GM21390 (cell line): ENCODE results near the gene KANSL1.
"Not testable (repeated sequence)": the region's sequence is repeated elsewhere in the genome, so short reads cannot be mapped to it uniquely, and the experiment has no call there.

ENCODE experiments used
- ATAC-seq: cut with Tn5 transposase; IDR thresholded peaks from one replicate; pipeline ENCODE4 v1.9.1; 2021; ENCODE audit not compliant: unreplicated experiment

KANSL1 gene

DNA sequence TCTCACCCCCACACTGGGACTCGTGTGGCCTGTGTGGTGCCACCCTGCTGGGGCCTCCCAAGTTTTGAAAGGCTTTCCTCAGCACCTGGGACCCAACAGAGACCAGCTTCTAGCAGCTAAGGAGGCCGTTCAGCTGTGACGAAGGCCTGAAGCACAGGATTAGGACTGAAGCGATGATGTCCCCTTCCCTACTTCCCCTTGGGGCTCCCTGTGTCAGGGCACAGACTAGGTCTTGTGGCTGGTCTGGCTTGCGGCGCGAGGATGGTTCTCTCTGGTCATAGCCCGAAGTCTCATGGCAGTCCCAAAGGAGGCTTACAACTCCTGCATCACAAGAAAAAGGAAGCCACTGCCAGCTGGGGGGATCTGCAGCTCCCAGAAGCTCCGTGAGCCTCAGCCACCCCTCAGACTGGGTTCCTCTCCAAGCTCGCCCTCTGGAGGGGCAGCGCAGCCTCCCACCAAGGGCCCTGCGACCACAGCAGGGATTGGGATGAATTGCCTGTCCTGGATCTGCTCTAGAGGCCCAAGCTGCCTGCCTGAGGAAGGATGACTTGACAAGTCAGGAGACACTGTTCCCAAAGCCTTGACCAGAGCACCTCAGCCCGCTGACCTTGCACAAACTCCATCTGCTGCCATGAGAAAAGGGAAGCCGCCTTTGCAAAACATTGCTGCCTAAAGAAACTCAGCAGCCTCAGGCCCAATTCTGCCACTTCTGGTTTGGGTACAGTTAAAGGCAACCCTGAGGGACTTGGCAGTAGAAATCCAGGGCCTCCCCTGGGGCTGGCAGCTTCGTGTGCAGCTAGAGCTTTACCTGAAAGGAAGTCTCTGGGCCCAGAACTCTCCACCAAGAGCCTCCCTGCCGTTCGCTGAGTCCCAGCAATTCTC, 166.8 kb downstream of the KANSL1 start:
- no peak for ATAC-seq

DNA sequence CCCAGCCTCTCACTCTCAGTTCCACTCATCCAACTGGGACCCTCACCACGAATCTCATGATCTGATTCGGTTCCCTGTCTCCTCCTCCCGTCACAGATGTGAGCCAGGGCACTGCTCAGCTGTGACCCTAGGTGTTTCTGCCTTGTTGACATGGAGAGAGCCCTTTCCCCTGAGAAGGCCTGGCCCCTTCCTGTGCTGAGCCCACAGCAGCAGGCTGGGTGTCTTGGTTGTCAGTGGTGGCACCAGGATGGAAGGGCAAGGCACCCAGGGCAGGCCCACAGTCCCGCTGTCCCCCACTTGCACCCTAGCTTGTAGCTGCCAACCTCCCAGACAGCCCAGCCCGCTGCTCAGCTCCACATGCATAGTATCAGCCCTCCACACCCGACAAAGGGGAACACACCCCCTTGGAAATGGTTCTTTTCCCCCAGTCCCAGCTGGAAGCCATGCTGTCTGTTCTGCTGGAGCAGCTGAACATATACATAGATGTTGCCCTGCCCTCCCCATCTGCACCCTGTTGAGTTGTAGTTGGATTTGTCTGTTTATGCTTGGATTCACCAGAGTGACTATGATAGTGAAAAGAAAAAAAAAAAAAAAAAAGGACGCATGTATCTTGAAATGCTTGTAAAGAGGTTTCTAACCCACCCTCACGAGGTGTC, 167.6 kb downstream of the KANSL1 start:
- no peak for ATAC-seq

DNA sequence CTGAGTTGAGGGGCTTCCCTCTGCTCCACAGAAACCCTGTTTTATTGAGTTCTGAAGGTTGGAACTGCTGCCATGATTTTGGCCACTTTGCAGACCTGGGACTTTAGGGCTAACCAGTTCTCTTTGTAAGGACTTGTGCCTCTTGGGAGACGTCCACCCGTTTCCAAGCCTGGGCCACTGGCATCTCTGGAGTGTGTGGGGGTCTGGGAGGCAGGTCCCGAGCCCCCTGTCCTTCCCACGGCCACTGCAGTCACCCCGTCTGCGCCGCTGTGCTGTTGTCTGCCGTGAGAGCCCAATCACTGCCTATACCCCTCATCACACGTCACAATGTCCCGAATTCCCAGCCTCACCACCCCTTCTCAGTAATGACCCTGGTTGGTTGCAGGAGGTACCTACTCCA, 168.2 kb downstream of the KANSL1 start:
- ATAC-seq, result no peak

DNA sequence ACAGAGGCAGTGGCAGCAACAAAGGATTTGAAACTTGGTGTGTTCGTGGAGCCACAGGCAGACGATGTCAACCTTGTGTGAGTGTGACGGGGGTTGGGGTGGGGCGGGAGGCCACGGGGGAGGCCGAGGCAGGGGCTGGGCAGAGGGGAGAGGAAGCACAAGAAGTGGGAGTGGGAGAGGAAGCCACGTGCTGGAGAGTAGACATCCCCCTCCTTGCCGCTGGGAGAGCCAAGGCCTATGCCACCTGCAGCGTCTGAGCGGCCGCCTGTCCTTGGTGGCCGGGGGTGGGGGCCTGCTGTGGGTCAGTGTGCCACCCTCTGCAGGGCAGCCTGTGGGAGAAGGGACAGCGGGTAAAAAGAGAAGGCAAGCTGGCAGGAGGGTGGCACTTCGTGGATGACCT, 168.6 kb downstream of the KANSL1 start:
- no peak for ATAC-seq

DNA sequence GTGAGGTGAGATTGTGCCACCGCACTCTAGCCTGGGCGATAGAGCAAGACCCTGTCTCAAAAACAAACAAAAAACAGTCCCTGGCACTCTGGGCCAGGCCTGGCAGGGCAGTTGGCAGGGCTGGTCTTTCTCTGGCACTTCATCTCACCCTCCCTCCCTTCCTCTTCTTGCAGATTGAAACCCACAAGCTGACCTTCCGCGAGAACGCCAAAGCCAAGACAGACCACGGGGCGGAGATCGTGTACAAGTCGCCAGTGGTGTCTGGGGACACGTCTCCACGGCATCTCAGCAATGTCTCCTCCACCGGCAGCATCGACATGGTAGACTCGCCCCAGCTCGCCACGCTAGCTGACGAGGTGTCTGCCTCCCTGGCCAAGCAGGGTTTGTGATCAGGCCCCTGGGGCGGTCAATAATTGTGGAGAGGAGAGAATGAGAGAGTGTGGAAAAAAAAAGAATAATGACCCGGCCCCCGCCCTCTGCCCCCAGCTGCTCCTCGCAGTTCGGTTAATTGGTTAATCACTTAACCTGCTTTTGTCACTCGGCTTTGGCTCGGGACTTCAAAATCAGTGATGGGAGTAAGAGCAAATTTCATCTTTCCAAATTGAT, 169.3 kb downstream of the KANSL1 start:
- ATAC-seq, result no peak

DNA sequence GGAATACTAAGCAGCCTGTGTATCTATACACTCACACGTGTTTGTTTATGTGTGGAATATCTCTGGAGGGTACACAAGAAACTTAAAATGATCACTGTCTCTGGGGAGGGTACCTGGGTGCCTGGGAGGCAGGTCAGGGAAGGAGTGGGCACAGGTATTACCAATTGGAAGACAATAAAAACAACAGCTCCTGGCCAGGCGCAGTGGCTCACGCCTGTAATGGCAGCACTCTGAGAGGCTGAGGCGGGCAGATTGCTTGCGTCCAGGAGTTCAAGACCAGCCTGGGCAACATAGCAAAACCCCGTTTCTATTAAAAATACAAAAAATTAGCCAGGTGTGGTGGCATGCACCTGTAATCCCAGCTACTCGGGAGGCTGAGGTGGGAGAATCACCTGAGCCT, 169.9 kb downstream of the KANSL1 start:
- ATAC-seq, result not testable (repeated sequence)

DNA sequence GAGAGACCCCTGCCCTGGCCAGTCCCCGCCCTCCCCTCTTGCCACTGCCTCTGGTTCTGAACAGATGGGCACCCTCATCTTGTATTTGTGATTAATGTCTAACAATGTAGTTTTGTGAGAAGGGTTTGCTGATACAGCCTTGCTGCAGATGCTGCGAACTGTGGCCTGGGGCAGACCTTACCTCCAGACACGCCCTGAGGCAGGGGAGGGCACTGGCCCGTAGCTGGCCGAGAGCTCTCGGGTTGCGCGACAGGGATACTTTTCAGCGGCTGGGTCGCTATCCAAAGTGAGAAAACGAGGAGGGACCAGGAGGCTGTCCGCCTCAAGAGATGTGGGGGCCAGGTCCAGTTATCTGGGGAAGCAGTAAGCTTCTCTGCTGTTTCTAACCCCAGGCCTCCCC, 172.2 kb downstream of the KANSL1 start:
- ATAC-seq, result no peak

DNA sequence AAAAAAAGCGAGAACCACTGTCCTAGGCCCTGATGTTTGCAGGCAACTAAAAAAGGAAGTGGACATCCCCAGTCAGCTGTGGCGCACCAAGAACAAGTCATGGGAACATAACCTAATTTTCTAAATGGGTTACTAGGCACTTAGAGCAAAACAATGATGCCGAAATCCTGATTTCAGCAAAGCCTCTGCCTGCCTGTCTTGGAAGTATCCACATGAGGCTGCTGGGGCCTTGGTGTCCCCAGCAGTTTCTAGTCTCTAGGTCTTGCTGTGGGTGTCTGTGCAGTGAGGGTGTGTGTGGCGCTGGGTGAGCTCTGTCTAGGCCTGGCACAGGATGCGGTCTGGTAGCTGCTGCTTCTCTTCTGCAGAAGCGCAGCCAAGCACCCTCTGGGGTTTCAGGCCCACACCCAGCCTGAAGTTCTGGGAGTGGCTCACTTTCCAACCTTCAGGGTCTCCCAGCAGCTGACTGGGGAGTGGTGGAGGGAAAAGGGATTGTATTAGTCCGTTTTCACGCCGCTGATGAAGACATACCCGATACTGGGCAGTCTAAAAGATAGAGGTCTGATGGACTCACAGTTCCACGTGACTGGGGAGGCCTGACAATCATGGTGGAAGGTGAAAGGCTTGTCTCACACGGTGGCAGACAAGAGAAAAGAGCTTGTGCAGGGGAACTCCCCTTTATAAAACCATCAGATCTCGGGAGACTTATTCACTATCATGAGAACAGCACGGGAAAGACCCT, 173.0 kb downstream of the KANSL1 start:
- ATAC-seq, result no peak

DNA sequence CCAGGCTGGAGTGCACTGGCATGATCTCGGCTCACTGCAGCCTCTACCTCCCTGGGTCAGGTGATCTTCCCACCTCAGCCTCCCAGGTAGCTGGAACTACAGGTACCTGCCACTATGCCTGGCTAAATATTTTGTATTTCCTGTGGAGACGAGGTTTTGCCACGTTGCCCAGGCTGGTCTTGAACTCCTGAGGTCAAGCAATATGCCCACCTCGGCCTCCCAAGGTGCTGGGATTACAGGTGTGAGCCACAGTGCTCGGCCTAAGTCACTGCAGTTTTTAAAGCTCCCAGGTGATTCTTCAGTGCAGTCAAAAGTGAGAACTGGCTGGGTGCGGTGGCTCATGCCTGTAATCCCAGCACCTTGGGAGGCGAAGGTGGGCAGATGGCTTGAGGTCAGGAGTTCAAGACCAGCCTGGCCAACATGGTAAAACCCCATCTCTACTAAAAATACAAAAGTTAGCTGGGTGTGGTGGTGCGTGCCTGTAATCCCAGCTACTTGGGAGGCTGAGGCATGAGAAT, 173.8 kb downstream of the KANSL1 start:
- not testable (repeated sequence) for ATAC-seq

DNA sequence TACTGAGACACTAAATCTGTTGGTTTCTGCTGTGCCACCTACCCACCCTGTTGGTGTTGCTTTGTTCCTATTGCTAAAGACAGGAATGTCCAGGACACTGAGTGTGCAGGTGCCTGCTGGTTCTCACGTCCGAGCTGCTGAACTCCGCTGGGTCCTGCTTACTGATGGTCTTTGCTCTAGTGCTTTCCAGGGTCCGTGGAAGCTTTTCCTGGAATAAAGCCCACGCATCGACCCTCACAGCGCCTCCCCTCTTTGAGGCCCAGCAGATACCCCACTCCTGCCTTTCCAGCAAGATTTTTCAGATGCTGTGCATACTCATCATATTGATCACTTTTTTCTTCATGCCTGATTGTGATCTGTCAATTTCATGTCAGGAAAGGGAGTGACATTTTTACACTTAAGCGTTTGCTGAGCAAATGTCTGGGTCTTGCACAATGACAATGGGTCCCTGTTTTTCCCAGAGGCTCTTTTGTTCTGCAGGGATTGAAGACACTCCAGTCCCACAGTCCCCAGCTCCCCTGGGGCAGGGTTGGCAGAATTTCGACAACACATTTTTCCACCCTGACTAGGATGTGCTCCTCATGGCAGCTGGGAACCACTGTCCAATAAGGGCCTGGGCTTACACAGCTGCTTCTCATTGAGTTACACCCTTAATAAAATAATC, 179.6 kb downstream of the KANSL1 start:
- ATAC-seq, result no peak

DNA sequence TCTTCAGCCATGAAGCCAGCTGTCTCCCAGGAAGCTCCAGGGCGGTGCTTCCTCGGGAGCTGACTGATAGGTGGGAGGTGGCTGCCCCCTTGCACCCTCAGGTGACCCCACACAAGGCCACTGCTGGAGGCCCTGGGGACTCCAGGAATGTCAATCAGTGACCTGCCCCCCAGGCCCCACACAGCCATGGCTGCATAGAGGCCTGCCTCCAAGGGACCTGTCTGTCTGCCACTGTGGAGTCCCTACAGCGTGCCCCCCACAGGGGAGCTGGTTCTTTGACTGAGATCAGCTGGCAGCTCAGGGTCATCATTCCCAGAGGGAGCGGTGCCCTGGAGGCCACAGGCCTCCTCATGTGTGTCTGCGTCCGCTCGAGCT, 180.1 kb downstream of the KANSL1 start:
- ATAC-seq, result no peak

DNA sequence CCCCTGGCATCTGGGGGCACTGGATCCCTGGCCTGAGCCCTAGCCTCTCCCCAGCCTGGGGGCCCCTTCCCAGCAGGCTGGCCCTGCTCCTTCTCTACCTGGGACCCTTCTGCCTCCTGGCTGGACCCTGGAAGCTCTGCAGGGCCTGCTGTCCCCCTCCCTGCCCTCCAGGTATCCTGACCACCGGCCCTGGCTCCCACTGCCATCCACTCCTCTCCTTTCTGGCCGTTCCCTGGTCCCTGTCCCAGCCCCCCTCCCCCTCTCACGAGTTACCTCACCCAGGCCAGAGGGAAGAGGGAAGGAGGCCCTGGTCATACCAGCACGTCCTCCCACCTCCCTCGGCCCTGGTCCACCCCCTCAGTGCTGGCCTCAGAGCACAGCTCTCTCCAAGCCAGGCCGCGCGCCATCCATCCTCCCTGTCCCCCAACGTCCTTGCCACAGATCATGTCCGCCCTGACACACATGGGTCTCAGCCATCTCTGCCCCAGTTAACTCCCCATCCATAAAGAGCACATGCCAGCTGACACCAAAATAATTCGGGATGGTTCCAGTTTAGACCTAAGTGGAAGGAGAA, 180.6 kb downstream of the KANSL1 start:
- ATAC-seq, result no peak

DNA sequence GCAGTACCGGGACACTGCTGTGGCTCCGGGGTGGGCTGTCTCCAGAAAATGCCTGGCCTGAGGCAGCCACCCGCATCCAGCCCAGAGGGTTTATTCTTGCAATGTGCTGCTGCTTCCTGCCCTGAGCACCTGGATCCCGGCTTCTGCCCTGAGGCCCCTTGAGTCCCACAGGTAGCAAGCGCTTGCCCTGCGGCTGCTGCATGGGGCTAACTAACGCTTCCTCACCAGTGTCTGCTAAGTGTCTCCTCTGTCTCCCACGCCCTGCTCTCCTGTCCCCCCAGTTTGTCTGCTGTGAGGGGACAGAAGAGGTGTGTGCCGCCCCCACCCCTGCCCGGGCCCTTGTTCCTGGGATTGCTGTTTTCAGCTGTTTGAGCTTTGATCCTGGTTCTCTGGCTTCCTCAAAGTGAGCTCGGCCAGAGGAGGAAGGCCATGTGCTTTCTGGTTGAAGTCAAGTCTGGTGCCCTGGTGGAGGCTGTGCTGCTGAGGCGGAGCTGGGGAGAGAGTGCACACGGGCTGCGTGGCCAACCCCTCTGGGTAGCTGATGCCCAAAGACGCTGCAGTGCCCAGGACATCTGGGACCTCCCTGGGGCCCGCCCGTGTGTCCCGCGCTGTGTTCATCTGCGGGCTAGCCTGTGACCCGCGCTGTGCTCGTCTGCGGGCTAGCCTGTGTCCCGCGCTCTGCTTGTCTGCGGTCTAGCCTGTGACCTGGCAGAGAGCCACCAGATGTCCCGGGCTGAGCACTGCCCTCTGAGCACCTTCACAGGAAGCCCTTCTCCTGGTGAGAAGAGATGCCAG, 181.3 kb downstream of the KANSL1 start:
- no peak for ATAC-seq

DNA sequence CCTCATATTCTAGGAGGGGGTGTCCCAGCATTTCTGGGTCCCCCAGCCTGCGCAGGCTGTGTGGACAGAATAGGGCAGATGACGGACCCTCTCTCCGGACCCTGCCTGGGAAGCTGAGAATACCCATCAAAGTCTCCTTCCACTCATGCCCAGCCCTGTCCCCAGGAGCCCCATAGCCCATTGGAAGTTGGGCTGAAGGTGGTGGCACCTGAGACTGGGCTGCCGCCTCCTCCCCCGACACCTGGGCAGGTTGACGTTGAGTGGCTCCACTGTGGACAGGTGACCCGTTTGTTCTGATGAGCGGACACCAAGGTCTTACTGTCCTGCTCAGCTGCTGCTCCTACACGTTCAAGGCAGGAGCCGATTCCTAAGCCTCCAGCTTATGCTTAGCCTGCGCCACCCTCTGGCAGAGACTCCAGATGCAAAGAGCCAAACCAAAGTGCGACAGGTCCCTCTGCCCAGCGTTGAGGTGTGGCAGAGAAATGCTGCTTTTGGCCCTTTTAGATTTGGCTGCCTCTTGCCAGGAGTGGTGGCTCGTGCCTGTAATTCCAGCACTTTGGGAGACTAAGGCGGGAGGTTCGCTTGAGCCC, 182.5 kb downstream of the KANSL1 start:
- no peak for ATAC-seq

DNA sequence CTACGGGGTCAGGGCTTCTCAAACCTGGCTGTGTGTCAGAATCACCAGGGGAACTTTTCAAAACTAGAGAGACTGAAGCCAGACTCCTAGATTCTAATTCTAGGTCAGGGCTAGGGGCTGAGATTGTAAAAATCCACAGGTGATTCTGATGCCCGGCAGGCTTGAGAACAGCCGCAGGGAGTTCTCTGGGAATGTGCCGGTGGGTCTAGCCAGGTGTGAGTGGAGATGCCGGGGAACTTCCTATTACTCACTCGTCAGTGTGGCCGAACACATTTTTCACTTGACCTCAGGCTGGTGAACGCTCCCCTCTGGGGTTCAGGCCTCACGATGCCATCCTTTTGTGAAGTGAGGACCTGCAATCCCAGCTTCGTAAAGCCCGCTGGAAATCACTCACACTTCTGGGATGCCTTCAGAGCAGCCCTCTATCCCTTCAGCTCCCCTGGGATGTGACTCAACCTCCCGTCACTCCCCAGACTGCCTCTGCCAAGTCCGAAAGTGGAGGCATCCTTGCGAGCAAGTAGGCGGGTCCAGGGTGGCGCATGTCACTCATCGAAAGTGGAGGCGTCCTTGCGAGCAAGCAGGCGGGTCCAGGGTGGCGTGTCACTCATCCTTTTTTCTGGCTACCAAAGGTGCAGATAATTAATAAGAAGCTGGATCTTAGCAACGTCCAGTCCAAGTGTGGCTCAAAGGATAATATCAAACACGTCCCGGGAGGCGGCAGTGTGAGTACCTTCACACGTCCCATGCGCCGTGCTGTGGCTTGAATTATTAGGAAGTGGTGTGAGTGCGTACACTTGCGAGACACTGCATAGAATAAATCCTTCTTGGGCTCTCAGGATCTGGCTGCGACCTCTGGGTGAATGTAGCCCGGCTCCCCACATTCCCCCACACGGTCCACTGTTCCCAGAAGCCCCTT, 183.3 kb downstream of the KANSL1 start:
- no peak for ATAC-seq

DNA sequence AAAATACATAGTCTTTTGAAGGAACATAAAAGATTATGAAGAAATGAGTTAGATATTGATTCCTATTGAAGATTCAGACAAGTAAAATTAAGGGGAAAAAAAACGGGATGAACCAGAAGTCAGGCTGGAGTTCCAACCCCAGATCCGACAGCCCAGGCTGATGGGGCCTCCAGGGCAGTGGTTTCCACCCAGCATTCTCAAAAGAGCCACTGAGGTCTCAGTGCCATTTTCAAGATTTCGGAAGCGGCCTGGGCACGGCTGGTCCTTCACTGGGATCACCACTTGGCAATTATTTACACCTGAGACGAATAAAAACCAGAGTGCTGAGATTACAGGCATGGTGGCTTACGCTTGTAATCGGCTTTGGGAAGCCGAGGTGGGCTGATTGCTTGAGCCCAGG, 184.6 kb downstream of the KANSL1 start:
- ATAC-seq, result no peak

DNA sequence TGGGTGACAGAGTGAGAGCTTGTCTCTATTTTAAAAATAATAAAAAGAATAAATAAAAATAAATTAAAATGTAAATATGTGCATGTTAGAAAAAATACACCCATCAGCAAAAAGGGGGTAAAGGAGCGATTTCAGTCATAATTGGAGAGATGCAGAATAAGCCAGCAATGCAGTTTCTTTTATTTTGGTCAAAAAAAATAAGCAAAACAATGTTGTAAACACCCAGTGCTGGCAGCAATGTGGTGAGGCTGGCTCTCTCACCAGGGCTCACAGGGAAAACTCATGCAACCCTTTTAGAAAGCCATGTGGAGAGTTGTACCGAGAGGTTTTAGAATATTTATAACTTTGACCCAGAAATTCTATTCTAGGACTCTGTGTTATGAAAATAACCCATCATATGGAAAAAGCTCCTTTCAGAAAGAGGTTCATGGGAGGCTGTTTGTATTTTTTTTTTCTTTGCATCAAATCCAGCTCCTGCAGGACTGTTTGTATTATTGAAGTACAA, 185.7 kb downstream of the KANSL1 start:
- ATAC-seq, result no peak

DNA sequence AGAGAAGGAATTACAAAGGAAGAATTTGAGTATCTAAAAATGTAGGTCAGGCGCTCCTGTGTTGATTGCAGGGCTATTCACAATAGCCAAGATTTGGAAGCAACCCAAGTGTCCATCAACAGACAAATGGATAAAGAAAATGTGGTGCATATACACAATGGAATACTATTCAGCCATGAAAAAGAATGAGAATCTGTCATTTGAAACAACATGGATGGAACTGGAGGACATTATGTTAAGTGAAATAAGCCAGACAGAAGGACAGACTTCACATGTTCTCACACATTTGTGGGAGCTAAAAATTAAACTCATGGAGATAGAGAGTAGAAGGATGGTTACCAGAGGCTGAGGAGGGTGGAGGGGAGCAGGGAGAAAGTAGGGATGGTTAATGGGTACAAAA, 187.1 kb downstream of the KANSL1 start:
- not testable (repeated sequence) for ATAC-seq
